Measurements from ENCODE around the gene PRR11. TPM values are rescaled to one million over a fixed set of nuclear protein-coding genes. Genes with fewer than 3 reads are reported as not detected.

The PRR11 gene
- total RNA-seq, 6 experiments from 2014 or later: 30.8 to 78.9 (median 72.7) TPM

GRCh38 chr17:59186850-59187249, 31.3 kb downstream of the PRR11 start:
- peaks cover 4% of the 10 kb centered on the region; the same call in 1 of the 2 replicates for H3K4me1 Mint-ChIP-seq (ENCODE audit: low read depth)
- H3K27ac Mint-ChIP-seq: no peak overlapping the region
- peaks cover 19% of the 10 kb centered on the region for H3K36me3 Mint-ChIP-seq (ENCODE audit: low read depth)
- TF ChIP-seq, protein P1, sequence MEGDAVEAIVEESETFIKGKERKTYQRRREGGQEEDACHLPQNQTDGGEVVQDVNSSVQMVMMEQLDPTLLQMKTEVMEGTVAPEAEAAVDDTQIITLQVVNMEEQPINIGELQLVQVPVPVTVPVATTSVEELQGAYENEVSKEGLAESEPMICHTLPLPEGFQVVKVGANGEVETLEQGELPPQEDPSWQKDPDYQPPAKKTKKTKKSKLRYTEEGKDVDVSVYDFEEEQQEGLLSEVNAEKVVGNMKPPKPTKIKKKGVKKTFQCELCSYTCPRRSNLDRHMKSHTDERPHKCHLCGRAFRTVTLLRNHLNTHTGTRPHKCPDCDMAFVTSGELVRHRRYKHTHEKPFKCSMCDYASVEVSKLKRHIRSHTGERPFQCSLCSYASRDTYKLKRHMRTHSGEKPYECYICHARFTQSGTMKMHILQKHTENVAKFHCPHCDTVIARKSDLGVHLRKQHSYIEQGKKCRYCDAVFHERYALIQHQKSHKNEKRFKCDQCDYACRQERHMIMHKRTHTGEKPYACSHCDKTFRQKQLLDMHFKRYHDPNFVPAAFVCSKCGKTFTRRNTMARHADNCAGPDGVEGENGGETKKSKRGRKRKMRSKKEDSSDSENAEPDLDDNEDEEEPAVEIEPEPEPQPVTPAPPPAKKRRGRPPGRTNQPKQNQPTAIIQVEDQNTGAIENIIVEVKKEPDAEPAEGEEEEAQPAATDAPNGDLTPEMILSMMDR (IDR thresholded peaks at IDR 0.05): no peak
- no peaks in the 10 kb centered on the region for H3K27me3 Mint-ChIP-seq (ENCODE audit: insufficient read depth)
- DNase-seq: no peak
- no peak overlapping the region for H3K4me3 Mint-ChIP-seq
- no peaks in the 10 kb centered on the region for H3K9me3 Mint-ChIP-seq

DNA sequence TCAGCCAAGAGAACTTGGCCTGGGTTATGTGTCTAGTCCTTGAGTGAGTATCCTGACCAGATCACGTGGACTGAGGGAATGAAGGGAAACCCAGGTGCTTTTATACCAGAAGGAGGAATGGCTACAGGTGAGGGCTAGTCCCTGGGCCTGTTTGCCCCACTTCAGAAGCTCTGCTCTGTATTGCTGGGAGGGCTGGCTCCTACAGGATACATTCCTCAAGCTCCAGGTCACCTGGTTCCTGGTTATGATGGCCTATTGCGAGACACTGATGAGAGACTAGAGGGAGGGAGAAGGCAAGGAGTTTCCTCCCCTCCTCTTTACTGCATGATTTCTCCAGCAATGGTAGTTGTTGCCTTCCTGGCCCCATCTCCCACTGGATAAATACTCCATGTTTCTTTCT, 35.3 kb downstream of the PRR11 start:
- no peaks in the 10 kb centered on the region for H3K9me3 Mint-ChIP-seq

DNA sequence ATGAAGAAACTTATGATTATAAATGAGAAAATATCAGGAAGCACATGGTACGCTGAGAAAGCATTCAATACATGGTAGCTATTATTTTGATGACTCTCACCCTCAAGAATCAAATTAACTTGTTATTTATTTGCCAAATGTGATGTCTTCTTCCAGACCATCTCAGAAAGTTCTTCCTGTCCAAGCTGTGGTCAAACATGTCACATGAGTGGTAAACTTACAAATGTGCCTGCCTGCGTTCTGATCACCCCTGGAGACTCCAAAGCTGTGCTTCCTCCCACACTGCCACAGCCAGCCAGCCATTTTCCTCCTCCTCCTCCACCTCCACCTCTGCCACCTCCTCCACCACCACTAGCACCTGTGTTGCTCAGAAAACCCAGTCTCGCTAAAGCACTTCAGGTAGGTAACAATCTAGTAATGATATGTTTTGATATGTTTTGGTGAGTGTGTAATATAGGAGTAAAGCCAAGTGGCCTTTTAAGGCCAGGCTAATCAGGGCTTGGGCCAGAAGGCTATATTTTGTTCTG, 37.9 kb downstream of the PRR11 start:
- H3K4me3 Mint-ChIP-seq: no peak overlapping the region
- no peaks in the 10 kb centered on the region for H3K9me3 Mint-ChIP-seq
- H3K36me3 Mint-ChIP-seq (ENCODE audit: low read depth): peaks cover 14% of the 10 kb centered on the region
- H3K27ac Mint-ChIP-seq: no peak overlapping the region
- H3K27me3 Mint-ChIP-seq (ENCODE audit: insufficient read depth): no peaks in the 10 kb centered on the region; the same call in 1 of the 2 replicates
- DNase-seq: no peak
- H3K4me1 Mint-ChIP-seq (ENCODE audit: low read depth): no peaks in the 10 kb centered on the region
- TF ChIP-seq, protein P1 (IDR thresholded peaks at IDR 0.05): no peak

More for the DNA sequence above, 35.3 kb downstream of the PRR11 start:
- H3K4me3 Mint-ChIP-seq: no peak overlapping the region
- H3K4me1 Mint-ChIP-seq (ENCODE audit: low read depth): peaks cover 4% of the 10 kb centered on the region; the same call in 1 of the 2 replicates
- no peak overlapping the region for H3K27ac Mint-ChIP-seq
- H3K27me3 Mint-ChIP-seq (ENCODE audit: insufficient read depth): no peaks in the 10 kb centered on the region
- peaks cover 18% of the 10 kb centered on the region for H3K36me3 Mint-ChIP-seq (ENCODE audit: low read depth)
- no peak for DNase-seq
- TF ChIP-seq, protein P1 (IDR thresholded peaks at IDR 0.05): no peak

DNA sequence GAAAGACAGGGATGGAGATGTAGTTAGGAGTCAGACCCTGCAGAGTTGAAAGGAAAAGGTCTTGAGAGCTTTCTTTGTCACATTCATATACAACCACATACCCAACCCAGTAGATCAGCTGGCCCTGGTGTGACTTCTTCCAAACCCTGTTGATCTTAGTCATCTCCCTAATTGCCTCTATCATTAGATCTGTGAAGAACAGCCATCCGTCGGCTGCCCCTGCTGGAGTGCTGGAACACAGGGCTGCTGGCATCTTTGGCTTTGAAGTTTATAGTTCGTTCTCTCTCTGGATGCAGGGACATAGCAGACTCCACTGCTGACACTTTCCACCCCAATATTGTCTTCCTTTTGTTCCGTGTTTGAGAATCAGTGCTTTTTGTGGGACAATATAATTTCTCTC, 43.9 kb downstream of the PRR11 start:
- TF ChIP-seq, protein P1 (IDR thresholded peaks at IDR 0.05): no peak
- DNase-seq: no peak
- Mint-ChIP-seq H3K9me3 (no peaks in the 10 kb centered on the region), H3K4me1 (ENCODE audit: low read depth) (no peaks in the 10 kb centered on the region), H3K27ac (peak overlapping the region; percentile 20; the same call in 1 of the 2 replicates), H3K27me3 (ENCODE audit: insufficient read depth) (no peaks in the 10 kb centered on the region; the same call in 1 of the 2 replicates), H3K4me3 (no peak overlapping the region), H3K36me3 (ENCODE audit: low read depth) (no peaks in the 10 kb centered on the region; the same call in 1 of the 2 replicates)

DNA sequence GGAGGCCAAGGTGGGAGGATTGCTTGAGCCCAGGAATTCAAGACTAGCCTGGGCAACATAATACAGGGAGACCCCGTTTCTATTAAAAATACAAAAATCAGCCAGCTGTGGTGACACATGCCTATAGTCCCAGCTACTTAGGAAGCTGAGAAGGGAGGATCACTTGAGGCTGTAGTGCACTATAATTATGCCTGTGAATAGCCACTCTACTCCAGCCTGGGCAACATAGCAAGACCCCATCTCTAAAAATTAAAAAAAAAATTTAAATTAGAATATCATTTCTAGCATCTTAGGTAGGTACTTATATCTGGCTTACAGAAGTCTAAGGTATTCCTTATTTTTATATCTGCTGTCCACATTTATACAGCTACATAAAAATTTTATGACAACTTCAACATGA, 46.8 kb downstream of the PRR11 start:
- H3K27ac Mint-ChIP-seq: no peak overlapping the region
- TF ChIP-seq, protein P1 (IDR thresholded peaks at IDR 0.05): no peak
- no peaks in the 10 kb centered on the region for H3K4me1 Mint-ChIP-seq (ENCODE audit: low read depth)
- no peak for DNase-seq
- no peaks in the 10 kb centered on the region; the same call in 1 of the 2 replicates for H3K27me3 Mint-ChIP-seq (ENCODE audit: insufficient read depth)
- no peak overlapping the region for H3K4me3 Mint-ChIP-seq
- H3K36me3 Mint-ChIP-seq (ENCODE audit: low read depth): no peaks in the 10 kb centered on the region; the same call in 1 of the 2 replicates
- no peaks in the 10 kb centered on the region for H3K9me3 Mint-ChIP-seq
